Measurements from ENCODE around the gene IQCE. TPM values are rescaled to one million over a fixed set of nuclear protein-coding genes. Genes with fewer than 3 reads are reported as not detected.
"Not testable (repeated sequence)": the region's sequence is repeated elsewhere in the genome, so short reads cannot be mapped to it uniquely, and the experiment has no call there.

IQCE gene
- total RNA-seq, 1 donor from 2014 or later: 11.5 TPM

DNA sequence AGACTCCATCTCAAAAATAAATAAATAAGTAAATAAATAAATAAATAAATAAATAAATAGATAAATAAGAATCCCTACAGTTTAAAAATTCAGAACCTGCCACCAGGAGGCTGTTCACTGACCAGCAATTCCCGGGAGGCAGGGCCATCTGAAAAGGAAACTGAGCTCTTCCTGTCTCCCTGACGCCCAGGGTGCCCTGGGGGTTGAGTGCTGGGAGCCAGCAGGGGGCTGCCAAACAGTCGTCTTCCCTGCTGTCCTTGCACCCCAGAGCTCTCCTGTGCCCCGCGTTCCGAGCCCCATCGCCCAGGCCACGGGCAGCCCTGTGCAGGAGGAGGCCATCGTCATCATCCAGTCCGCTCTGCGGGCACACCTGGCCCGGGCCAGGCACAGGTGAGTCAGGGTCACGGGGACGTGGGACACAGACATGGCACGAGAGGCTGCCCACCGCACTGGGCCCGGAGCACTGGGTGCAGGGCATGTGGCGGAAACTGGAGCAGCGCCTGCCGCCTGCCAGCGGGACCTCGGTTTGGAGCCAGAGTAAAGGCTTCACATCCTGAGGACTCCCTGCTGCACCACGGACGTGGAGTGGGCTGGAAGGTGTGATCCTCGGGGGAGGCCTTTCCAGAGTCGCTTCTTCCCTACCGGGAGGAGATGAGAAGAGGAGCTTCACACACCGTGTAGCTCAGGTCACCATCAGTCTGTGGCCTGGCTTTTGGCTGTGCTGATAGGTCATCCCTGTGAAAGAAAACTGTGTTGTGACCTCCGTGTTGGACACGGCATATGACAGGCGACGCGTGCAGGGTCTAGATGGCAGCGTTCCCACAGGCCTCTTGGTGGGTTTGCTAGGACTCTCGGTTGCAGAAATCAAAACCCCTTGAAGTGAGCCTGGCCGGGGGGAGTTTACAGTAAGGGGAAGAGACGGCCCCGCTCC, 47.1 kb downstream of the IQCE start:
- DNase-seq (ENCODE audit: missing footprints): no peak
- intact Hi-C loops (cut with DNase I): loop anchor here (2.0 to 5.0 kb wide), 3 partner anchors 21 to 56 kb away; no protein-coding TSS in a partner anchor
- no peak for ATAC-seq

DNA sequence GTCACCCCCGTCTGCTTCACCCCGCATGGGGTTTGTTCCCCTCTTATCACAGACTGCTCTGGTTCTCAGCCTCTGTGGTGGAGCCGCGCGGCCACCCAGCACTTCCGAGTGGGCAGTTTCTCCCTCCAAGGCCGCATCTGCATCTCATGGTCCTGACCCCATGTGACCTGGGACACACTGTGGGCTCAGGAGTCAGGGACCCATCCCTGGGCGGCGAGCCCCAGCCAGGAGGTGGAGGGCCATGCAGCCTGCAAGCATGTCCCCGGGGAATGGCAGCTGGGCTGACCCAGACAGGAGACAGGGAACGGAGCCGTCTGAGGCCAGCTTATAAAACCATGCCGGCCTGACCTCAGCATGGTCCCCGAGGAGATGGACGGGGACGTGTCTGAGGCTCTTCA, 47.8 kb downstream of the IQCE start:
- intact Hi-C loops (cut with DNase I): loop anchor here (2.0 to 5.0 kb wide), 3 partner anchors 20 to 56 kb away; no protein-coding TSS in a partner anchor
- ATAC-seq: peak; percentile 3
- no peak for DNase-seq (ENCODE audit: missing footprints)

- DNase-seq (ENCODE audit: missing footprints) (peak; percentile 91), ATAC-seq (peak; percentile 82)
- intact Hi-C loops (cut with DNase I): loop anchor here (2.0 to 5.0 kb wide), 3 partner anchors 19 to 55 kb away; no protein-coding TSS in a partner anchor
These were observed 48.5 kb downstream of the IQCE start for GRCh38 chr7:2607122-2607922.

DNA sequence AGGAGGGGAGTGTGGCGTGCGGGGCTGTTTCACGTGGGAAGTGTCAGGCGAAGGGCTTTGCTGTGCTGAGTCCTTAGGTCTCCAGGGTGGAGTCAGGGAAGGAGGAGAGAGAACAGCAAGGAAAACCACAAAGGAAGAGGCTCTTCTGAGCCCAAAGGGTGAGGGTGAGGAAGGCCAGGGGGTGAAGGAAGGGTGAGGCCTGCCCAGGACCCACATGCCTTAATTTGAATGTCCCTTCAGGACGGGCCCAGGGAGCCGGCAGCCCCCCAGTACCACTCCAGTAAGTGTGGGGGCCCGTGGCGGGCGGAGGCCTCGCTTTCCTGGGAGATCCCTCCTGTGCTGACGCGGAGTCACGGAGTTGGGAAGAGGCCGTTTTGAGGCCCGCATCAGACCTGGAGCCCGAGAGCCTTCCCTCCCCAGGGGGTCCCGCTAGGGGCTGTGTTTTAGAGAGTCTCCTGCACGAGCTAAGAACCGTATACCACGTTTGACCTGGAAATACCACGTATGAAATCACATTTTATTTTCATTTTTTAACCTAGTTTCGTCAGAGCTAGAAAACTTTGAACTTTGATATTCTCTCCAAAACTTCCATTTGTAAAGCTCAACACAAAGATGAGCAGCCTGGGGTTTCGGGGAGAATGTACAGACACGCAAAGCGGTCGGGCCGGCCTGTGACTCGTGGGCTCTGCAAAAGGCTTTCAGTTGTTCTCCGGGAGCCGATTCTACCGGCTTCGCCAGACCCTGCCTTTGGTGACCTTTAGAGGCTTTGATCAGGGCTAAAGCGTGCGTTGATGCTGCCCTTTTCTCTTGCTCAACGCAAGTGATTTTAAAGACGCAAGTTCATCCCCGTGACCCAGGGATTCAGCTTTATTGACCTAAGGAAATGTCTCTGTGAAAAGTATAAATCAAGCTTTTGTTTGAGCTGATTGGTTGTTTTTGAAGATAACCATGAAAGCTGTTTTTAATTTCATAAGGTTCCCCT, 49.4 kb downstream of the IQCE start:
- intact Hi-C loops (cut with DNase I): loop anchor here (2.0 to 5.0 kb wide), 3 partner anchors 19 to 54 kb away; no protein-coding TSS in a partner anchor
- no peak for DNase-seq (ENCODE audit: missing footprints)
- no peak for ATAC-seq

GRCh38 chr7:2608921-2609411, 50.2 kb downstream of the IQCE start:
- no peak for ATAC-seq
- intact Hi-C loops (cut with DNase I): loop anchor here (5.0 kb wide), 2 partner anchors 33 to 53 kb away; no protein-coding TSS in a partner anchor
- no peak for DNase-seq (ENCODE audit: missing footprints)

- not testable (repeated sequence) for DNase-seq (ENCODE audit: missing footprints); ATAC-seq
- intact Hi-C loops (cut with DNase I): loop anchor here (5.0 kb wide), 2 partner anchors 33 to 53 kb away; no protein-coding TSS in a partner anchor
These were observed 50.9 kb downstream of the IQCE start for GRCh38 chr7:2609646-2610045.

- intact Hi-C loops (cut with DNase I): no loop called here
- DNase-seq (ENCODE audit: missing footprints): no peak
- ATAC-seq: no peak
These were observed 51.7 kb downstream of the IQCE start for GRCh38 chr7:2610466-2610865.

- intact Hi-C loops (cut with DNase I): no loop called here
- ATAC-seq (no peak), DNase-seq (ENCODE audit: missing footprints) (no peak)
These were observed 52.1 kb downstream of the IQCE start for GRCh38 chr7:2610898-2611297.

- no peak for DNase-seq (ENCODE audit: missing footprints)
- no peak for ATAC-seq
- intact Hi-C loops (cut with DNase I): no loop called here
These were observed 52.6 kb downstream of the IQCE start for GRCh38 chr7:2611401-2611800.

GRCh38 chr7:2611922-2612321, 53.1 kb downstream of the IQCE start:
- DNase-seq (ENCODE audit: missing footprints) (no peak), ATAC-seq (no peak)
- intact Hi-C loops (cut with DNase I): no loop called here

- intact Hi-C loops (cut with DNase I): no loop called here
- DNase-seq (ENCODE audit: missing footprints) (no peak), ATAC-seq (no peak)
These were observed 53.8 kb downstream of the IQCE start for GRCh38 chr7:2612445-2613097.

DNA sequence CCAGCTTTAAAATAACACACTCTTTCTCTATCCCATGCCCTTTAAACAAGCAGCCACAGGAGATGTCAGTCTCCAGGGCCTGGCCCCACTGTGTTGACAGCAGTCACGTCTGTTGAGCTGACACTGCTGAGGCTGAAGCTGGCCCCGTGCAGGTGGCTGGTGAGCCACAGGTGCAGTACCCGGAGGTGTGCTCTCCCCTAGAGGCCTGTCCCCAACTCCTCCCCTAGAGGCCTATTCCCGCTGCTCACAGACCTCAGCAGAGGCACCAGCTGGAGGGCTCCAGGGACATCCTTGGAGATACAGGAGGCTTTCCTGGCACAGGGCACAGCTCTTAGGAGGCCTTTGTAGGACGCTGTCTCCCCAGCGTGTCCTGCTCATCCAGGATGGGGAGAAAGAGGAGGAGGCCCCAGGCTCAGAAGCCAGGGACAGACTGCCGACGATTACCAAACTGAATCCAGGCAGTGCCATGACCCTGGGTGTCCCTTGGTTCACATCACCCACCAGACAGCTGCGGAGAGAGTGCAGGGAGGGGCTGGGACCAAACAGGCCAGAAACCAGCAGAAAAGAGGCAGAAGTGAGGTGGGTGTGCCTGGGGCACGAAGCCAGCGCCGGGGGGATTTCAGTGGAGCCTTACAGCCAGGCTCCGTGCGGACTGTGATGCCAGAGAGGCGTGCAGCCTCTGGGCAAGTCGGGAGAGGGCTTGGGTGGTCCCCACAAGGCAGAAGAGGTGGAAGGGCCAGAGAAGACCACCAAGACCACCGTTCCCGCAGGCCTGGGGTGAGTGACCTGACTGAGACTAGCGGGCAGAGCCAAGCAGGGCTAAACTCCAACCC, 54.5 kb downstream of the IQCE start:
- intact Hi-C loops (cut with DNase I): no loop called here
- peak; percentile 7 for ATAC-seq
- DNase-seq (ENCODE audit: missing footprints): no peak

- DNase-seq (ENCODE audit: missing footprints) (no peak), ATAC-seq (peak; percentile 56)
- intact Hi-C loops (cut with DNase I): no loop called here
These were observed 55.3 kb downstream of the IQCE start for GRCh38 chr7:2613931-2614600.

- ATAC-seq (no peak), DNase-seq (ENCODE audit: missing footprints) (no peak)
- intact Hi-C loops (cut with DNase I): no loop called here
These were observed 56.0 kb downstream of the IQCE start for GRCh38 chr7:2614631-2615330.

- ATAC-seq: peak; percentile 37
- no peak for DNase-seq (ENCODE audit: missing footprints)
- intact Hi-C loops (cut with DNase I): no loop called here
These were observed 57.9 kb downstream of the IQCE start for GRCh38 chr7:2616387-2617324.

Data from Right ventricle myocardium inferior (tissue), 1 donor.